Activated T-cell treated with anti-CD3 and anti-CD28 coated beads, Interleukin-2, amount 50 U/mL, for 1 hour (primary cell): ENCODE results near the gene CMTM6.
"Not testable (repeated sequence)": the region's sequence is repeated elsewhere in the genome, so short reads cannot be mapped to it uniquely, and the experiment has no call there.

ENCODE experiments used
- DNase-seq: peaks from one replicate; pipeline ENCODE4 v3.0.0-alpha.2; 2020

CMTM6 gene

DNA sequence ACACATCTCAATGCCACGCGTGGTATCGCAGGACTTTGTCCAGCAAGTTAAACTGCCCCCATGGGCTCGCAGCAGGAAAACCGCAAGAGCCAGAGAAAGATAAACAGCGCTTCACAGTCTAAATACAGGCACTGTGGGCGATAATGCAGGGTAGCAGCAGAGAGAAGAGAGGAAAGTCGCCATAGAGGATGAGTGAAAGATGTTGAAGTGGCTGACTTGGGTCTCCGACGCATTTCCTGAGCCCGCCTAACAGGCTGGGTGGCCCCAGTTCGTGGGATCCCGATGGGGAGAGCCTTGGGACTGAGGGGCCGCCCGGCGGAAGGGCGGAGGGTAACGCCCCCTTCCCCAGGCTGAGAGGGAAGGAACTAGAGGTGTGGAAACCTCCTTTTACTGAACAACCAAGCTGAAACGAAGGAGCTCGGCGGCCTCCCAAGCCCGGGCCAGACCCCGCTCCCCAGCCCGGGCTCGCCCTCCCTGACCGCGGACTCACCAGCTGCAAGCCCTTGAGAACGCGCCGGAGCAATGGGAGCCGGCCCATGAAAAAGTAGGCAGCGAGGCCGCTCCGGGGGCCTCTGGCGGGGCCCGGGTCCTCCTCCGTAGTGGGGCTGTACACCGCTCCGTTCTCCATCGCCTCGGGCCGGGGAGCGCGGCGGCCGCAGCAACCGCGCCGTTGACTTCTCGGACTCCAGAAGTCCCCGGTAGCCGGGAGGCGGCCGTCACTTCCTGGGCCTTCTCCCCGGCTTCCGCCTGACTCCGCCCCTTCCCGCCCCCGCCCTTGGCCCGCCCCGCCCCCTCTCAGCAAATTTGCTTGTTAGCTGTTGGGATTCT is at the start of gene CMTM6:
Gene CMTM6 (minus strand): TSS at position 735 of the 828 bp plus-strand sequence. CDS start 107 bp downstream, at position 628.
- DNase-seq = peak; percentile 77

DNA sequence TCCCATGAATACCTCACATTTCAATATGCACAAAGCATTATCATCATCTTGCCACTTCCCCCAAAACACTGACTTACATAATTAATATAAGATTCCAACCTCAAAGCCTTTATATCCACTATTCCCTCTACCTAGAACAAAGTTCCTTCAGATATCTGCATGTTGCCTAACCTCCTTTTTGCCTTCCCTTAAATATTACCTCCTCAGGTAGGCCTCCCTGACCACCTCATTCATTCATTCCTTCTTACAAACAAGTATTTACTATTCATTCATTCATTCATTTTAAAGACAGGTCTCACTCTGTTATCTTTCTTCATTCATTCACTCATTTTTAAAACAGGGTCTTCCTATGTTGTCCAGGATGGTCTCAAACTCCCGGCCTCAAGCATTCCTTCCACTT is 49.4 kb upstream of the CMTM6 start:
- no peak for DNase-seq

GRCh38 chr3:32551496-32551895 is 48.8 kb upstream of the CMTM6 start:
- DNase-seq = no peak

DNA sequence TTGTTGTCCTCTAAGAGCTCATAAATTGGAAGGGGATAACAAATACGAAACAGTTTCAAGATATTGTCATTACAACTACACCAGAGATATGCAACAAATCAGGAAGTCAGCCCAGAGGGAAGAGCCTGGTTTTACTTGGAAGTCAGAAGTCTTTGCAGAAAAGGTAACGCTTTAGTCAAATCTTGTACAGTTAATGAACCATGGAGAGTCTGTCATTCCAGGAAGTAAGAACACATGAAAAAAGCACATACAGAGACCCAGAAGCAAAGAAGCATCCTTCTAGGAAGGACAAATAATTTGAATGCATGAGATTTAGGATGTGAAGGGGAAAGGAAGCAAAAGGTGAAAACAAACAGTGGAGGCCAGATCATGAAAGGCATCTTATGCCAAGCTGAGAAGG is 48.4 kb upstream of the CMTM6 start:
- no peak for DNase-seq

- no peak for DNase-seq
Measured at GRCh38 chr3:32545305-32545704, 42.7 kb upstream of the CMTM6 start.

- no peak for DNase-seq
Measured at GRCh38 chr3:32544894-32545293, 42.2 kb upstream of the CMTM6 start.

DNA sequence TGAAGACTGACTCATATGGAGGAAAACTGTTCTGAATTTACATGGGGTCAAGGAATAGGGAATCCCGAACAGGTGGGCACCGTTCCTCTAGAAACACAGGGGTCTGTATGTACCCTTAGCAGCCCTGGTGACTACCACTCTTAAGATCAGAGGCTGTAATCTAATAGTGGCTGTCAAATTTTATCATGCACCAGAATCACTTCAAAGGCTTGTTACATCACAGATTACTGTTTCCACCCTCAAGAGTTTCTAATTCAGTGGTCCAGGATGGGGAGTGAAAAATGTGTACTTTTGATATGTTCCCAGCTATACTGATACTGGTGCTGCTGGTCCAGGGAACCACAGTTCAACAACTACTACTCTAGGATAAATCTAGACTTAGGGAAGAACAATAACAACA is 40.2 kb upstream of the CMTM6 start:
- no peak for DNase-seq

- DNase-seq = no peak
Measured at GRCh38 chr3:32540899-32541298, 38.2 kb upstream of the CMTM6 start.

DNA sequence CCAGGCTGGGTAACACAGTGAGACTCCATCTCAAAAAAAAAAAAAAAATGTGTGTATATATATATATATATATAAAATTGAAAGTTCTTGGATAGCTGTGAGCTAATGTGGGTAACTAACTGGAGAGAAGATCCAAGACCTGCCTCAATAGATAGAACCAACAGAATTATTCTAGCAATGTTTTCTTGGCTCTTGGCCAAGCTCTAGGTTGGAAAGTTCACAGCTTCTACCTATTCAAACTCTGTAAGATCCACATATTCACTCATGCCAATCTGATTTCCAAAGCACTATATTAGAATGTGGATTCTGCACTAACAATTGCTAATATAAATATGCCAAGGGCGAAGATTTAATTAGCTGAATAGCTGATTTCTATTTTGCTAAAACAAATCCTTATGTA is 29.8 kb upstream of the CMTM6 start:
- no peak for DNase-seq

- DNase-seq = no peak
Measured at GRCh38 chr3:32531010-32531647, 28.5 kb upstream of the CMTM6 start.

- DNase-seq = no peak
Measured at GRCh38 chr3:32525720-32526119, 23.1 kb upstream of the CMTM6 start.

GRCh38 chr3:32522682-32523081 is 20.0 kb upstream of the CMTM6 start:
- DNase-seq = no peak

- not testable (repeated sequence) for DNase-seq
Measured at GRCh38 chr3:32518921-32519320, 16.3 kb upstream of the CMTM6 start.

DNA sequence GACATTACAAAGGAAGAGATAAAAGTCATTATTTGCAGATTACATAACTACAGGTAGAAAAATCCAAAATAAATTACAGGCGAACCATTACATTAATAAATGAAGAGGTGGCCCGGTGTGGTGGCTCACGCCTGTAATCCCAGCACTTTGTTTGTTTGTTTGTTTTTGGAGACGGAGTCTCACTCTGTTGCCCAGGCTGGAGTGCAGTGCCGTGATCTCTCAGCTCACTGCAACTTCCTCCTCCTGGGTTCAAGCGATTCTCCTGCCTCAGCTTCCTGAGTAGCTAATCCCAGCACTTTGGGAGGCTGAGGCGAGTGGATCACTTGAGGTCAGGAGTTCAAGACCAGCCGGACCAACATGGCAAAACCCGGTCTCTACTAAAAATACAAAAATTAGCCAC is 14.1 kb upstream of the CMTM6 start:
- not testable (repeated sequence) for DNase-seq

DNA sequence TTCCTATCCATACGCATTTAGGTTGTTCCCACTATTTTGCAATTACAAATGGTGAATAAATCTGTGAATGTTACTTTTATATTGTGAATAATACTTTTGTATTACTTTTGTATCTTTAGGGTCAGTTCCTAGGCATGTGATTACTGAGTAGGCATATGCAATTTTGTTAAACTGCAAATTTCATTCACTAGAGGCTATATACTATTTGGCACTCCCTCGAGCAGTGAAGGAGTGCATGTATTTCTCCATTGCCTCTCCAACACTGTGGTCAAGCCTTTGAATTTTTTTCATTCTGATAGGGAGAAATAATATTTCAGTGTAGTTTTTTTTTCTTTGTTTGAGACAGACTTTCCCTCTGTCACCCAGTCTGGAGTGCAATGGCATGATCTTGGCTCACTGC is 8.4 kb upstream of the CMTM6 start:
- DNase-seq = no peak

GRCh38 chr3:32510075-32510724 is 7.5 kb upstream of the CMTM6 start:
- peak; percentile 59 for DNase-seq

DNA sequence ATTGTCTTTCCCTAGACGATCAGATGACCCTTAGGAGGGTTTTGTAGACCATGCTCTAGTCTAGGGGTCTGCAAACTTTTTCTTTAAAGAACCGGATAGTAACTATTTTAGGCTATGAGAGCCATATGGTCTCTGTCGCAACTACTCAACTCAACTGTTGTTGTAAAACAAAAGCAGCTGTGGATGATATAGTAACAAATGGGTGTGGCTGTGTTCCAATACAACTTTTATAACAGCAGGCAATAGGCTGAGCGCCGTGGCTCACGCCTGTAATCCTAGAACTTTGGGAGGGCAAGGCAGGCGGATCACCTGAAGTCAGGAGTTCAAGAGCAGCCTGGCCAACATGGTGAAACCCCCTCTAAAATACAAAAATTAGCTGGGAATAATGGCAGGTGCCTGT is 6.1 kb upstream of the CMTM6 start:
- DNase-seq = no peak

- DNase-seq = no peak
Measured at GRCh38 chr3:32506466-32506865, 3.8 kb upstream of the CMTM6 start.

DNA sequence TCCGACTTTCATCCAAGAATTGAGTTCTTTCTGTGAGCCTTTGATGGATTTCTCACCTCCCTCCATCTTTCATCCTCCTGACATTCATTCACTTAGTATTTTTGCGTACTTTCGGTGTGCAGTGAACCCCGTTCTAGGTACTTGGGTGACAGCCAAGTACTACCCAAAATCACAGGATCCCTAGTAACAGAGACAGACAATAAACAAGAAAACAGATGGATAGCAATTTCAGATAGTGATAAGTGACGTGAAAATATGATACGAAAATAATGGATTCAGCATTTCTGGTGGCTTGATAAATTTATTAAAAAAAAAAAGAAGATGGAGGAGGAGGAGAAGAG is 264 bp upstream of the CMTM6 start:
- no peak for DNase-seq

GRCh38 chr3:32501783-32502117 is 902 bp downstream of the CMTM6 start:
- DNase-seq = no peak

DNA sequence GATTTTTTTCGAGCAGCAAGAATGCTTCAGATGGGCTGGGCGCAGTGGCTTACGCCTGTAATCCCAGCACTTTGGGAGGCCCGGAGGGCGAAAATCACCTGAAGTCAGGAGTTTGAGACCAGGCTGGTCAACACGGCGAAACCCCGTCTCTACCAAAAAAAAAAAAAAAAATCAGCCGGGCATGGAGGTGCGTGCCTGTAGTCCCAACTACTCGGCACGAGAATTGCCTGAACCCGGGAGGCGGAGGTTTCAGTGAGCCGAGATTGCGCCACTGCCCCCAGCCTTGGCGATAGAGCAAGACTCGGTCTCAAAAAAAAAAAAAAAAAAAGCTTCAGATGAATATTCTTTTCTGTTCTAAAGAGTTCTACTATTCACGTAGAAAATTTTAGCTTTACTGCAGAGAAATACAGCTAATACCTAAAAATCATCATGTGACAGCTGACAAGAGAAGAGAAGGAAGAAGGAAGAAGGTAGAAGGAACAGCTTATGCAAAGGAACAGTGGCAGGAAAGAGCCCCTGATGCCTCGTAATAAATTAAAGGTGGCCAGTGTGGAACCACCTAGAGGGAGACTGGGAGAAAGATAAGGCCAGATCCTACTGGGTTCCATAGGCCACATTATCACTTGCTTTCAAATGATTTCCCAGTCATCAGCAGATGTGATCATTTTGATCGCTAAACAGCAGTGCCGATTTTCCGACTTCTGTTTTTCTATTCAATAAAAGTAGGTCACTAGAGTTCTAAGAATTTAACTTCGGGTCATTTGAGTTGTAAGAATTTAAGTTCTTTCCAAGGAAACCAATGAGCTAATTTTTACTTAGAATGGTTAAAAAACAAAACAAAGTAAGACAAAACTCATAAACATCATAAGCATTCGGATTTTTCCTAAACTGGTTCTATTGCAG is 1.5 kb downstream of the CMTM6 start:
- no peak for DNase-seq

DNA sequence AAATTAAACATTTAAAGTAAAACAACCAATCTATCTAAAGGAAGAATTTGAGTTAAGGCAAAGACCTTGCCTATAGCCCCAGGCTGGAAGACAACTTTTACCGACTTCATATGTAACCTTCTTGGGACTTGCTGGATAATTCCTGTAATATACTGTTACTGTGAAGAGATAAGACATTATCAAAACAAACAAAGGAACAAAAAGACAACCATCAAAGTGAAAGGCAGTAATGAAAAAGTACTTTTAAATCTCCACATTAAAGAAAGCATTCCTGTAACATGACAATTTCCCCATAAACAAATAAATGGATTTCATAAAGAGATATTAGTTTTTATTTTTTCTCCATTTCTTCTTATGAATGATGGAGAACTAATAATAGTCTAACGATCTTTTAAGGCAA is 2.4 kb downstream of the CMTM6 start:
- no peak for DNase-seq

- no peak for DNase-seq
Measured at GRCh38 chr3:32499585-32499984, 3.1 kb downstream of the CMTM6 start.
